Activated T-helper 1 cell treated with Interleukin-2 at 50 U/mL for 16 hours (primary cell): Measurements from ENCODE around the gene DUSP21.
"Not testable (repeated sequence)": the region's sequence is repeated elsewhere in the genome, so short reads cannot be mapped to it uniquely, and the experiment has no call there.

ENCODE experiments used
- DNase-seq: peaks from one replicate; pipeline ENCODE4 v3.0.0-alpha.2; 2020; ENCODE audit warnings: low read depth

The DUSP21 gene

DNA sequence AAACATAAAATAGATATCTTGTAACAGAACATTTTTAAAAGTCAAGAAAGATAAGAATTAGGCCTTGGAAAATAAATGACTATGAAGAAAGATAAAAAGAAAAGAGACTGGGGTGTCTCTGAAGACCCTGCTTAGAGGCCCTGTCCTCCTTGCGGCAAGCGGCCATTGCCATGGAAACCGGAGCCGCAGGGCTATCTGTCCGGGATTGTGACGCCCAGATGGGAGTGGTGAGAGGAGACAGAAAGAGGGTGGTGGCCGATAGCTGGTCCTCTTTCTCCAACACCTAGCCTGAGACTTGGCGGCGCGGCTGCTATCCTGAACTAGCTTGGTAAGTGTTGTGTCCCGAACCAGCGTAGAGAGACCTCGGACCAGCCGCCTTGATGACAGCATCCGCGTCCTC lies at the start of gene DUSP21:
TSS of gene DUSP21 (plus strand) at position 269 of the 400 bp plus-strand sequence. CDS start at position 381, 112 bp downstream.
- no peak for DNase-seq

DNA sequence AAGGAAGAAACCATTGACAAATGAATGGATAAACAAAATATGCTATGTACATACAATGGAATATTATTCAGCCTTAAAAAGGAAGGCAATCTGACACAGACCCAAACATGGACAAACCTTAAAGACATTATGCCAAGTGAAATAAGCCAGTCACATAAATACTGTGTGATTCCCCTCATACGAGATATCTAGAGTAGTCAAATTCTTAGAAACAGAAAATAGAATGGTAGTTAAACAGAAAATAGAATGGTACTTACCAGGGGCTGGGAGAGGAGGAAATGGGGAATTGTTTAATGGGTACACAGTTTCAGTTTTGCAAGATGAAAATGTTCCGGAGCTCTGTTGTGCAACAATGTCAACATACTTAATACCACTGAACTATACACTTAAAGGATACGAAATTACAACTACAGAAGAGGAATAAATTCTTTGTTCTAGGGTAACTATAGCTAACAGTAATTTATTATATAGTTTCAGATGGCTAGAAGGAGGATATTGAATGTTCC lies 47.8 kb upstream of the DUSP21 start:
- no peak for DNase-seq

DNA sequence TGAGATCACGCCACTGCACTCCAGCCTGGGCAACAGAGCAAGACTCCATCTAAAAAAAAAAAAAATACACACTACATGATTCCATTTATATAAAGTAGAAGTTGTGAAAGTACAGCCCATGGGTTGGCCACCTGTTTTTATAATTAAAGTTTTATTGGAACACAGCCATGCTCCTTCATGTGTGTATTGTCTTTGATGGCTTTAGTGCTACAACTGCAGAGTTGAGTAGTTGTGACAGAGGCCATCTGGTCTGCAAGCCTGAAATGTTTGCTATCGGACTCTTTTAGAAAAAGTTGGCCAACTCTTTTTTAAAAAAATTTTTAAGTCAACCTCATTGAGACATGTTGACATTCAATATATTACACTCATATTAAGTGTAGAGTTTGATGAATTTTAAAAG lies 41.2 kb upstream of the DUSP21 start:
- no peak for DNase-seq

DNA sequence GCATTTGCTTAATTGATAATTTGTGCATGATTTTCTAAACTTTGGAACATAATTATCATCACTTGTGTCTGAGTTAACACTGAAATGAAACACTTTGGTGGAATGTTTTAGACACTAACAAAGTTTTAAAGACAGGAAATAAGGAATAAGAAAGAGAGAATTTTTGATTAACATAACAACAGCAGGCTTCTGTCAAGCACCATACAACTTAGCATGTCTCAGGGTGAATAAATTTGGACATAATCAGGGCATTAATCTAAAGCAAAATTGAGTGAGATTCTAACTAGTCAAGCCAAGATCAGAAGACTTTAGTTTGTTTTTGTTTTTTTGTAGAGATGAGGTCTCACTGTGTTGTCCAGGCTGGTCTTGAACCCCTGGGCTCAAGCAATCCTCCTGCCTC lies 28.1 kb upstream of the DUSP21 start:
- no peak for DNase-seq

DNA sequence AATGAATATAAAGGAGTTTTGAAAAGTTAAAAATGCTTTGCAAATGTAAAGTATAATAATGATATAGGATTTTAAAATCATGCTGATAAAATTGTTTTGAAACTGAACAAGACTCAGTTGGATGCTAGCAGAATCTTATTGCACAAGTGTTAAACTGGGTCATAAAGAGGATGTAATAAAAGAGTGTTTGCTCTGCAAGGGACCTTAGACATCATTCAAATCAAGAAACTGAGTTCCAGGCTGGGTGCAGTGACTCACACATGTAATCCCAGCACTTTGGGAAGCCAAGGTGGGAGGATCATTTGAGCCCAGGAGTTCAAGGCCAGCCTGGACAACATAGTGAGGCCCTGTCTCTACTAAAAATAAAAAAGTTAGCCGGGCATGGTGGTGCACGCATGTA lies 27.5 kb upstream of the DUSP21 start:
- no peak for DNase-seq

DNA sequence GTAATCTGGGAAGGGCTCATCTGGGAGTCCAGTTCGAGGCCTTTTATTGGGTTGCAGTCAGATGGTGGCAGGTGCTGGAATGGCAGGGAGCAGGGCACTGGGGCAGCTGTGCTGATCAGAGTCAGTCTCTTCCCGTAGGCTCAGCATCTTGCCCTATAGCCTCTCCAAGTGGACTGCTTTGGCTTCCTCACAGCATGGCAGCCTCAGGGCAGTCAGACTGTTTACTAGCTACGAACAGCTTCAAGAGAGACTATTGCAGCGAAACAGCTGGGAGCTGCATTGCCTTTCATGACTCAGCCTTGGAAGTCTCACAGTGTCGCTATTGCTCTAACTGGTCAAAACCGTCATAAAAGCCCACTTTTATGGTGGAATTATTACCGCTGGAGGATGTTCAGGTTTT lies 26.8 kb upstream of the DUSP21 start:
- no peak for DNase-seq

DNA sequence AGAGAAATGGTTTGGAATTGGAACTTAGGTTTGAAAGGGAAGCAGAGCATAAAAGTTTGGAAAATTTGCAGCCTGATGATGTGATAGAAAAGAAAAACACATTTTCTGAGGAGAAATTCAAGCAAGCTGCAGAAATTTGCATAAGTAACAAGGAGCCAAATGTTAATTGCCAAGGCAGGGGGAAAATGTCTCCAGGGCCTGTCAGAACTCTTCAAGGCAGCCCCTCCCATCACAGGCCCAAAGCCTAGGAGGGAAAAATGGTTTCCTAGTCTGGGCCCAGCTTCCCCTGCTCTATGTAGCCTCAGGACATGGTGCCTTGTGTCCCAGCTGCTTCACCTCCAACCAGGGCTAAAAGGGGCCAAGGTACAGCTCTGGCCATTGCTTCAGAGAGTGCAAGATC lies 21.2 kb upstream of the DUSP21 start:
- no peak for DNase-seq

DNA sequence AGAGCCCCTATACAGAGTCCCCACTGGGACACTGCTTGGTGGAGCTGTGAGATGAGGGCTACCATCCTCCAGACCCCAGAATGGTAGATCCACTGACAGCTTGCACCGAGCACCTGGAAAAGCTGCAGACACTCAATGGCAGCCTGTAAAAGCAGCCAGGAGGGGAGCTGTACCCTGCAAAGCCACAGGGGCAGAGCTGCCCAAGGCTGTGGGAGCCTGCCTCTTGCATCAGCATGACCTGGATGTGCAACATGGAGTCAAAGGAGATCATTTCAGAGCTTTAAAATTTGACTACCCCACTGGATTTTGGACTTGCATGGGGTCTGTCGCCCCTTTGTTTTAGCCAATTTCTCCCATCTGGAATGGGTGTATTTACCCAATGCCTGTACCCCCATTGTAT lies 20.6 kb upstream of the DUSP21 start:
- DNase-seq = not testable (repeated sequence)

DNA sequence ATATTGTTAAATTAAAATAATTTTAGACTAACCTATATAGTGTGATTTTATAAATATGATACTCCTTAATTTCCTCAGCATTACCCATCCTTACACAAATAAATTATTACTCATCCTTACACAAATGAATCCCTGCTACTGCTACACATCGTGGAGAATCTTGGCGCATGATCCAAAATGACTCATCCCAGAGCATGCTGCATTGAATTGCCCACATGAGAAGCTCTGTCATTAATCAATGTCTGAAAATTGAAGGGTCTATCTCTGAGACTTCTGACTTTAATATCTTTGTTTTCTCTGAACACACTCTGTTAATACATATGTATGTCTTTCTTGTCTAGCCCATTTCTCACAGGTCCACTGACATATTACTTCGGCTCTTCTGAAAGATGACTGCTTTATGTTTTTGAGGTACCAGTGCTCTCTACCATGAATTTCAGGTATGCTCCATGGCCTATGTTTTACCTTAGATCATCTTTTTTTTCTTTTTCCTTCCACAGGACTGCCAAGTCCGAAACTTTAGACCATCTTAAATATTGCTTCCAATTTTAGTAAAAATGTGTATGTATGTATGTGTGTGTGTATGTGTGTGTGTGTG lies 15.7 kb upstream of the DUSP21 start:
- no peak for DNase-seq

DNA sequence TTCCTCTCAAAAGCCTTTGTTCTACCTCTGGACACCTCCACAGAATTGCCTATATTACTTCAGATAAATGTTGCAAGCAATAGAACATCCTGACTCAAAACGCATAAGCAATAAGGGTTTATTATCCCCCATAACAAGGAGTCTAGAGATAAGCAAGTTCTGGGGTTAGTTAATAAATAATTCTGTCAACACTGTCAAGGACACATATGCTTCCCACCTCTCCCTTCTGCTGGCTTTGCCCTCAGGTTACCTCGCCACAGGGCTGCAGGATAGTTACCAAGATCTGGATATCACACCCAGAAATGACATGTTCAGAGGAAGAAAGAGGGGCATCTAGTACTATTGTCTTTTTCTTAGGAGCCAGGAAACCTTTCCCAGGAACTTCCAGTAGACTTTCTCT lies 14.0 kb upstream of the DUSP21 start:
- DNase-seq = no peak

DNA sequence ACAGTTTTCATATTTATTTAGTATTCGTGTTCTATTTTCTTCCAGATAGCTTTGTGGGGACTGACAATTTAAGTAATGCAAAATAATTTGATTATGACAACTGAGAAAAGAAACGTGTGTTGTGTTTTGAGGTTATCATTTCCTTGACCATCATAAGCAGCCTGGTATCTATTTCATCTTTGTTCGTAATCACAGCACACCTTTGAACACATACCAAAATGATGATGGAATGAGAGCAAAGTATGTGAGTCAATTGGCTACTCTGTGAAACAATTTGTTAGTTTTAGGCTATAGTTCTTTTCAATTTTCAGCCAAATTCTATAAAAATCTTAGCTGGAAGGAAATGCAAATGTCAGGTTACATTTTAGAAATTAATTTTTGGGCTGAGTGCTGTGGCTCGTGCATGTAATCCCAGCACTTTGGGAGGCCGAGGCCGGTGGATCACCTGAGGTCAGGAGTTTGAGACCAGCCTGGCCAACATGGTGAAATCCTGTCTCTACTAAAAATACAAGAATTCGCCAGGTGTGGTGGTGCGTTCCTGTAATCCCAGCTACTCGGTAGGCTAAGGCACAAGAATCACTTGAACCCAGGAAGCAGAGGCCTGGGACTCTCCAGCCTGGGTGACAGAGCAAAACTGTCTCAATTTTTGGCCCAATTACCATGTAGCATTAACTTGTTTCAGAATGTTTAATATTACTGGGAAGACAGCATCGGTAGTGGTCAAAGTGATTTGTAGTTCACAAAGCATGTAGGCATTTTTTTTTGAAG lies 1.1 kb upstream of the DUSP21 start:
- DNase-seq = no peak

DNA sequence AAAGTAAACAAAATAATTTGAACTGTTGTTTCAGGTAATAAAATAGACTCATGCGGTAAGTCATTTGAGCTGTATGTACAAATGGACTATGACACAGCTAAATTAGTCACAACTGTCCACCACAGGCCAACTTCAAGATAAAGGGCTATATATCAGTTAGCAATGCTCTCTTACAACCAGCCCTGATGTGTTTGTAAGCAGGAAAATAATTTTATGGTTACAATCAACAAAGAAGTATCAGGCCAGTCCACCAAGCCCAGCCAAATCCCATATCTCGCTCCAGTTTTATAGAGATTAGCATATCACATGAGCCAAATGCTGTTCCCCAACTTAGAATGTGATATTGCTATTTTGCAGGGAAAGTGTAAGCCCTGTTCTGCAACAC lies 511 bp upstream of the DUSP21 start:
- DNase-seq = no peak

DNA sequence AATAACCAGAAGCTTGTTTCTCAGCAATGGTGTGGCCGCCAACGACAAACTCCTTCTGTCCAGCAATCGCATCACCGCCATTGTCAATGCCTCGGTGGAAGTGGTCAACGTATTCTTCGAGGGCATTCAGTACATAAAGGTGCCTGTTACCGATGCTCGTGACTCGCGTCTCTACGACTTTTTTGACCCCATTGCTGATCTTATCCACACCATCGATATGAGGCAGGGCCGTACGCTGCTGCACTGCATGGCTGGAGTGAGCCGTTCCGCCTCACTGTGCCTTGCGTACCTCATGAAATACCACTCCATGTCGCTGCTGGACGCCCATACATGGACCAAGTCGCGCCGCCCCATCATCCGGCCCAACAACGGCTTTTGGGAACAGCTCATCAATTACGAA lies 383 bp downstream of the DUSP21 start:
- no peak for DNase-seq

DNA sequence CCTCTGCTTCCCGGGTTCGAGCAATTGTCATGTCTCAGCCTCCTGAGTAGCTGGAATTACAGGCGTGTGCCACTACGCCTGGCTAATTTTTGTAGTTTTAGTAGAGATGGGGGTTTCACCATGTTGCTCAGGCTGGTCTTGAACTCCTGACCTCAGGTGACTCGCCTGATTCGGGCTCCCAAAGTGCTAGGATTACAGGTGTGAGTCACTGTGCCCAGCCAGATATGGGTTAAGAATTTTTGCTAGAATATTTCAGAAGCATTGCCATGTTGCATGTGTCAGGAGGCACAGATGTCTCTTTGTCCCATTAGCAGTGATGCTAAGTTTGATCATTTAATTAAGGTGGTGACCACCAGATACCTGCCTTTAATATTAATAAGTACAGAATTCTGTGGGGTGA lies 7.1 kb downstream of the DUSP21 start:
- not testable (repeated sequence) for DNase-seq

DNA sequence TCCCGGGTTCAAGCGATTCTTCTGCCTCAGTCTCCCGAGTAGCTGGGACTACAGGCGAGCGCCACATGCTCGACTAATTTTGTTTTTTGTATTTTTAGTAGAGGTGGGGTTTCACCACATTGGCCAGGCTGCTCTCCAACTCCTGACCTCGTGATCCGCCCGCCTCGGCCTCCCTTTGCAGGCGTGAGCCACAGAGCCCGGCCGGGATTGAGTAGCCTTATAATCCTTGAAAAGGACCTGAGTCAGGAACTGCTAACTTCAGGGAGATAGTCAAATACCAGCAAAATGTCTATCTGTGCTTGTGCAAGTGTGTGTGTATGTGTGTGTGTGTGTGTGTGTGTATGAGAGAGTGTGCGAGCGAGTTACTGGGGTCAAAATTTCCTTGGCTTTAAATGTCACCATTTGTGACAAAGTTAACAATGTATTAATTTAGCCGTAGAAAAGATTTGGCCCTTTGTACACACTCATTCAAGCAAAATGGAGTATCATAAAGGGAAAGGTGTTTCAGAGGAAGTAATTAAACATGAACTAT lies 27.4 kb downstream of the DUSP21 start:
- no peak for DNase-seq

DNA sequence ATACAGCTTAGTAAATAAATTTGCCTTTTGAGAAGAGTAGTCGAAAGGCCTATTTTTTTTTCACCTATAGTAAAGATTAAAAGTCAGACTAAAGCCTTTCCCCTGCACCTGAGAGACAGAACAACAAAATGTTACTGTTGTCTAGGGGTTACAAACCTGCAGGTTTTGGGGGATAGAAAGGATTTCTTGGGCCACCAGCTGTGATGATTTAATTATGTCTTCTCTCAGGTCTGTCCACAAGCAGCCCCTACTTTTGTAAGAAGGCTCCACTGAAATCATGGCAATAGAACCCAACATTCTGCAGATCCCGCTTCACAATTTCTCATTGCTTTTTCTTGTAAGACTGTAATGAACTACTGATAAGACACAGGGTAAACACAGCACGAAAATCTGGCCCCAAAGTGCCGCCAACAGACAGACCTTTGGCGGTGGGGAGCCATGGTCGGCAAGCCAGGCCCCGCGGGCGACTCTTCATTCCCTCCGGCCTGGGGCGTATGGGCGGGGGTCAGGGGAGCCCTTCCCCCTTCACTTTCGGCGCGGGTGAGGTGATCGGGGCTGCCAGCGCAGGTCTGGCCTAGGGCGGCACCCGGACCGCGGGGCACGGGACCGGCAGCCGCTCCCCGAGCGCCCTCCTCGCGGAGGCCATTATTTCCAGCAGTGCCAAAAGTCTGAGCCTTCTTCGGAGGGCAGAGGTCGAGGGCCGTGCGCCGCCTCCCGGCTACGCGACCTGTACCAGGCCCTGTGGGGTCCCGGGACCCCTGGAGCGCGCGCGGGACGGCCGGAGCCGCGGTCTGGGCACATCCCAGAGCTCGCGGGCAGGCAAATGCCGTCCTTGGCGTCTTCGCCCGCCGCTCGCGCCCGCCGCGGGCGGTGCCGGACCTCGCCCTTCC lies 28.4 kb downstream of the DUSP21 start:
- DNase-seq = no peak

DNA sequence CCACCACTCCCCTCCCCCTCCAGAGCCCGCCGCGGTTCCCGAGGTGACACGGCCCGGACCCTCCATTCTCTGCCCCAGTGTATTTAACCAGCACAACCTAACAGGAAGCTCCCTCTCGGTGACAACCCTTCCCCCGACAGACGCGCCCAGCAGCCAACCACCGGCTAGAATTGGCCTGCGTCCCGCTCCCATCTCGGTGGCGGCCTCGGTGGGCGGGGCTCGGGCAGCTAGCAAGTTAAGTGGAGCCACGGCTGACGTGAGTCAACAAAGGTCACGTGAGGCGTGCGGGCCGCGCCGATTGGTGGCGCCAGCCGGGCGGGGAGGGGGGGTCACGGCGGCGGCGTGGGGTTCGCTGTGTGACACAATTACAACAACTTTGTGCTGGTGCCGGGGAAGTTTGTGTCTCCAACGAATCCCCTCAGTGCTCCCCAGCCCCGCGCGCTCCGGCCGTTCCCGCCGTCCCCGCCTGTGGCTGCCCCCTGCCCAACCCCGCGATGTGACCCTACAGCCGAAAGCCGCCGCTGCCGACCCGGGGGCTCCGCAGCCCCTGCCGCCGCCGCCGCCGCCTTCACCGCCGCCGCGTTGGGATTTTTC lies 29.1 kb downstream of the DUSP21 start, which contains the start of gene KDM6A:
TSS of gene KDM6A (plus strand) at position 368 of the 594 bp plus-strand sequence. CDS start 364 bp downstream, outside the sequence.
- DNase-seq = peak; percentile 99

DNA sequence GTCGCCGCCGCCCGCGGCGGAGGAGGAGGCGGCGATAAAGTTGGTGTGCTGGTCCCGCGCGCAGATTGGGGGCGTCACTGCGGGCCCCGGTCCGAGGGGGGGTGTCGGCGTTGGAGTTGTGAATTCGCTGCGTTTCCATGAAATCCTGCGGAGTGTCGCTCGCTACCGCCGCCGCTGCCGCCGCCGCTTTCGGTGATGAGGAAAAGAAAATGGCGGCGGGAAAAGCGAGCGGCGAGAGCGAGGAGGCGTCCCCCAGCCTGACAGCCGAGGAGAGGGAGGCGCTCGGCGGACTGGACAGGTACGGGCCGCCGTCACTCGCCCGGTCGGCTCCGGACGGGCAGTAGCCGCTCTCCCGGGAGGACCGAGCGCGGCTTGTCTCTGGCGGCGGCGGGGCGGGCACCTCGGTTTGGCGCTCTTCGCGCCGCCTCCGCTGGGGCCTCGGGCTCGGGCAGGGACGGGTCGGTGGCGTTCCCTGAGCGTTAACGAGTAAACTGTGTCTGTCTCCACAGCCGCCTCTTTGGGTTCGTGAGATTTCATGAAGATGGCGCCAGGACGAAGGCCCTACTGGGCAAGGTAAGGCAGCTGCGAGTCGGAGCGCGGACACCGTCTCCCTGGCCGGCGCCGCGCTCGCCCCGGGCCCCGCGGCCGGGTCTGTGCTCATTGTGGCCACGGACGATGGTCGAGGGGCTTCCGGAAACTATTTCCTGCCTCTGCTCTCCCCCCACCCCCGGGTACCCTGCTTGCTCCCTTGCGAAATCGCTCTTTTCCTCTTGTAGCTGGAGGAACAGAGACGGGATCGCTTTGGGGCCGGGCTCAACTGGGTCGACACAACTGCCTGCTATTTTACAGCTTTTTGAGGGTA lies 29.8 kb downstream of the DUSP21 start:
- DNase-seq = peak; percentile 36

DNA sequence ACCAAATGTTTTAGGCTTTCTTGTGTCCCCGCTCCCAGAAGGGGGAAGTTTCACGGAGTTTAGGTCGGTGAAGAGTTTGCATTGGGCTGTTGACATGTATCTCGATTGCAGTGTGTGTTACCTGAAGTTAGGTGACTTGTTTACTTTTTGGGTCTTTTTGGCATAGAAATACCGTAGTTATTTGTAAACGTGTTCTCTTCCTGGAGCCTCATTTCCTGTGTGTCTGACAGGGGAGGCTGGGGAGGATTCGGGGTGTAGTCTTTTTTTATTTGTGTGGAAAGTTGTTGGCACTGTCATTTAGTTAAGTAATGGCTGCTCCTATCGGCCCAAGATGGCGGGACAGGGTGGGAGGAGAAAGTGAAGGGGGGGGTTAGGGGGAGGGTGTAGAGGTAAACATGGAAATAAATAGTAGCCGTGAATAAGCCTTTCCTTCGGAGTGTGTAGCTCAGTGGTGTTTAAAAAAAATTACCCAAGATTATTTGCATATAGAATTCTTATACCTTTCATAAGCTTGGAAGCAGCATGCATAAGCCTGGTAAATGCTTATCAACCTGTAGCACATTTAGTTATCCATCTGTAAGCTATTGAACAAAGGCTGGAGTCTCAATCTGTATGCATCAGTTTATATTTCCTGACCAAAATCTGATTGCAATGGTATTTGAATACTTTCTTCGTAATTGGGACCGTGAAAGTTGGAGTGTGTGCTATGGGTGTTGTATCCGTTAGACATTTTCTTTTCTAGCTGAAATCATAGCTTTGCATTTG lies 30.8 kb downstream of the DUSP21 start:
- peak; percentile 20 for DNase-seq

DNA sequence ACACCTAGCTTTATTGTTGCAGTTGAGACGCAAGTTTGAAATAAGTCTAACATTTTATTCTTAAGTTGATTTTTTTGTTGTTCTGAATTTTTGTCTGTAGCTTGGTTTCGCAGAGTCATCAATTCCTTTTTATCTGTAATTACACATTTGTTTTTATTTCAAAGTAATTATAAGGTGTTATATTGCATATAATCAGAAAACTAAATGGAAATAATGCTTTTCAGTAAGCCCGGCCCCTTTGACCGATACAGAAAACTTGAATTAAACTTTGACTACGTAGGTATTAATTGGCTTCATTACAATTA lies 31.3 kb downstream of the DUSP21 start:
- no peak for DNase-seq
